ENCODE measurements around the gene HMOX2.

Gene HMOX2

DNA sequence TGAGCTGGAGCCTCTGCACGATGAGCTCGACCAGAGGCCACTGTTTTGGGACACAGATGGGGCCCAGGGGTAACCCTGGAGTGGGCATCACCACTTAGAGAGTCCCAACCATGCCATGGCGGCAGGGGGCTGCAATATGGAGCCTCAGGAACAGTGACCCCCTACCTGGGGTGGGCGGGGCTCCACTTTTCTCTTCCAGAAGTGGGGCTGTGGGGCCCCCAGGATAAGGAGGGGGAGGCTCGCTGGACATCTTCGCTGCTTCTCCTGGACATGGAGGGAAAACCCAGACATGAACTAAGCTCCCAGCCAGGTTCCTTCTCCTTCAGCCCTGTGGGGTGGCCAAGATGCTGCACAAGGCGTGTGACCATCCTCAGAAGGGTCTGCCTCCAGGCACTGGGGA, 37.7 kb downstream of the HMOX2 start:
- DNase-seq (ENCODE audit: low read depth) = no peak
- TF ChIP-seq, protein P1, sequence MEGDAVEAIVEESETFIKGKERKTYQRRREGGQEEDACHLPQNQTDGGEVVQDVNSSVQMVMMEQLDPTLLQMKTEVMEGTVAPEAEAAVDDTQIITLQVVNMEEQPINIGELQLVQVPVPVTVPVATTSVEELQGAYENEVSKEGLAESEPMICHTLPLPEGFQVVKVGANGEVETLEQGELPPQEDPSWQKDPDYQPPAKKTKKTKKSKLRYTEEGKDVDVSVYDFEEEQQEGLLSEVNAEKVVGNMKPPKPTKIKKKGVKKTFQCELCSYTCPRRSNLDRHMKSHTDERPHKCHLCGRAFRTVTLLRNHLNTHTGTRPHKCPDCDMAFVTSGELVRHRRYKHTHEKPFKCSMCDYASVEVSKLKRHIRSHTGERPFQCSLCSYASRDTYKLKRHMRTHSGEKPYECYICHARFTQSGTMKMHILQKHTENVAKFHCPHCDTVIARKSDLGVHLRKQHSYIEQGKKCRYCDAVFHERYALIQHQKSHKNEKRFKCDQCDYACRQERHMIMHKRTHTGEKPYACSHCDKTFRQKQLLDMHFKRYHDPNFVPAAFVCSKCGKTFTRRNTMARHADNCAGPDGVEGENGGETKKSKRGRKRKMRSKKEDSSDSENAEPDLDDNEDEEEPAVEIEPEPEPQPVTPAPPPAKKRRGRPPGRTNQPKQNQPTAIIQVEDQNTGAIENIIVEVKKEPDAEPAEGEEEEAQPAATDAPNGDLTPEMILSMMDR (IDR thresholded peaks at IDR 0.05; ENCODE audit: low read depth, low read length) = no peak
- TF ChIP-seq MYC (IDR thresholded peaks at IDR 0.05; ENCODE audit: low read depth, low read length) (no peak), POLR2A (IDR thresholded peaks at IDR 0.05; ENCODE audit: extremely low read depth, insufficient read length) (no peak), MAX (IDR thresholded peaks at IDR 0.05; ENCODE audit: low read depth, low read length) (no peak)
- H3K4me3 ChIP-seq (ENCODE audit: low read depth, low read length) = no peak overlapping the region

DNA sequence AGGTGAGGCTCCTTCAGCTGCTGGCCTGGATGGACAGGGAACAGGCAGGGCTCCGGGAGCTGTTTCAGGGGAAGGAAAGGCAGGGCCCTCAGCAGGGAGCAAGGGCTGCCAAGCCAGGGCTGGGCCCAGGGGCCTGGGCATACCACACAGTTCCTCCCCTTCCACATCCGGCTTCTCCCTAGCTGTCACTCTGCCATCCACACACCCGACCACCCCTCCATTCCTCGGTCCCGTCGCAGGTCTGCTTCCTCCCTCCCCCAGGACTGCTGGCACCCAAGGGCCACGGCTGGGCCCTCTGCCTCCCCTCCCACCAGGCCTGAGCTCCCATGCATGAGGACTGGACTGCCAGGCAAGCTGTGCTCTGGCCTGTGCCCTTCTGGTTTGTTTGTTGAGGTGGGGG, 38.4 kb downstream of the HMOX2 start:
- TF ChIP-seq POLR2A (IDR thresholded peaks at IDR 0.05; ENCODE audit: extremely low read depth, insufficient read length) = no peak
- TF ChIP-seq MYC (IDR thresholded peaks at IDR 0.05; ENCODE audit: low read depth, low read length) = no peak
- TF ChIP-seq, protein P1 (IDR thresholded peaks at IDR 0.05; ENCODE audit: low read depth, low read length) = no peak
- TF ChIP-seq MAX (IDR thresholded peaks at IDR 0.05; ENCODE audit: low read depth, low read length) = no peak
- H3K4me3 ChIP-seq (ENCODE audit: low read depth, low read length) = no peak overlapping the region
- no peak for DNase-seq (ENCODE audit: low read depth)

DNA sequence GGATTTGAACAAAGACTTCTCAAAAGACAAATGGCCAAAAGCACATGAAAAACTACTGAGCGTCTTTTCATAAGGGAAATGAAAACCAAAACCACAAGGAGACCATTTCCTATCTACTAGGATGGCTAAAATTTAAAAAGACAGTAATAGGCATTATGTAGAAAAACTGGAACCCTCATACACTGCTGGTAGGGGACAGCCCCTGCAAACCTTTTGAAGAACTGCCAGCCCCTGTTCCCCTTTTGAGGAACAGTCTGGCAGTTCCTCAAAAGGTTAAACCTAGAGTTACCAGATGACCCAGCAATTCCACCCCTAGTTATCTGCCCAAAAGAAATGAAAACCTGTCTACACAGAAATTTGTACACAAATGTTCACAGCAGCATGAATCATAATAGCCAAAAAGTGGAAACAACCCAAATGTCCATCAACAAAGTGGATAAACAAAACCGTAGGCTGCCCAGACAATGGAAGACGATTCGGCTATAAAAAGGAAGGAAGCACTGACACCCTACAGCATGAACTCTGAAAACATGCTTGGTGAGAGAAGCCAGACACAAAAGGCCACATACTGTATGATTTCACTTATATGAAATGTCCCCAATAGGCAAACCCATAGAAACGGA, 39.5 kb downstream of the HMOX2 start:
- H3K4me3 ChIP-seq (ENCODE audit: low read depth, low read length) = peak overlapping the region; percentile 21
- no peak for TF ChIP-seq MAX (IDR thresholded peaks at IDR 0.05; ENCODE audit: low read depth, low read length)
- TF ChIP-seq MYC (IDR thresholded peaks at IDR 0.05; ENCODE audit: low read depth, low read length) = no peak
- TF ChIP-seq POLR2A (IDR thresholded peaks at IDR 0.05; ENCODE audit: extremely low read depth, insufficient read length) = no peak
- TF ChIP-seq, protein P1 (IDR thresholded peaks at IDR 0.05; ENCODE audit: low read depth, low read length) = no peak
- DNase-seq (ENCODE audit: low read depth) = peak; percentile 85

GRCh38 chr16:4517812-4518680, 41.8 kb downstream of the HMOX2 start:
- TF ChIP-seq MAX (IDR thresholded peaks at IDR 0.05; ENCODE audit: low read depth, low read length) (no peak), MYC (IDR thresholded peaks at IDR 0.05; ENCODE audit: low read depth, low read length) (no peak), POLR2A (IDR thresholded peaks at IDR 0.05; ENCODE audit: extremely low read depth, insufficient read length) (no peak)
- TF ChIP-seq, protein P1 (IDR thresholded peaks at IDR 0.05; ENCODE audit: low read depth, low read length) = peak; percentile 57
- no peak overlapping the region for H3K4me3 ChIP-seq (ENCODE audit: low read depth, low read length)
- peak; percentile 52 for DNase-seq (ENCODE audit: low read depth)

DNA sequence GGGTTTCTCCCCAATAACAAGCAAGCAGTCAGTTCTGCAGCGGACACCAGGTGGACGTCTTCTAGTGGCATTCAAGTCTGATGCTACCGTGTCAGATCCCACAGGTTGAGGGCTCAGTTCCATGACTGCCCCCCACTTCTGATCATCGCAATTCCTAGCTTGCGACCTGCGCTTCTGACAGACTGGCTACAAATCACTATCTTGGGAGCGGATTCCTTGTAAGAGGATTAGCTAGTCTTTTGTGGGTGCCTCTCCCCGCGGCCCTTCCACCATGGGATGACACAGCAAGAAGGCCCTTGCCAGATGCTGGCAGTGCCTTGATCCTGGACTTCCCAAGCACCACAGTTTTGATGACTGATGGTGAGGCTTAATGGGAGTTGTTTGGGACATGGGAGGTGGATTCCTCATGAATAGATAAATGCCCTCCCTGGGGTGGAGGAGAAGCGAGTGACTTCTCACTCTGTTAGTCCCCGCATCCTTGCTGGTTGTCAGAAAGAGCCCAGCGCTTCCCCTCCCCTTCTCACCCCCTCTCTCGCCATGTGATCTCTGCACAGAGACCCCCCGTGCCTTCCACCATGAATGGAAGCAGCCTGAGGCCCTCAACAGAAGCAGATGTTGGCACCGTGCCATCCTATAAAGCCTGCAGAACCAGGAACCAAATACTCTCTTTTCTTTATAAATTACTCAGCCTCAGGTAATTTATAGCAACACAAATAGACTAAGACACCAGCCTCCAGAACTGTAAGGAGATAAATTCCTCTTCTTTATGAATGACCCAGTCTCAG, 43.3 kb downstream of the HMOX2 start:
- DNase-seq (ENCODE audit: low read depth) = no peak
- H3K4me3 ChIP-seq (ENCODE audit: low read depth, low read length) = no peak overlapping the region
- TF ChIP-seq MAX (IDR thresholded peaks at IDR 0.05; ENCODE audit: low read depth, low read length) = no peak
- TF ChIP-seq, protein P1 (IDR thresholded peaks at IDR 0.05; ENCODE audit: low read depth, low read length) = no peak
- TF ChIP-seq MYC (IDR thresholded peaks at IDR 0.05; ENCODE audit: low read depth, low read length) = no peak
- no peak for TF ChIP-seq POLR2A (IDR thresholded peaks at IDR 0.05; ENCODE audit: extremely low read depth, insufficient read length)

All from NB4 (cell line).